T-cell (primary cell): ENCODE data around the gene RTL1. TPM values are rescaled to one million over a fixed set of nuclear protein-coding genes. Genes with fewer than 3 reads are reported as not detected.
A peak's percentile ranks its signal among the peaks of the same experiment; 100 is the strongest.

Experiments
- ATAC-seq, 4 experiments: fragments of 200-7000 bp in 3 of 4; fragments of 150-1000 bp in 1 of 4; cut with Tn5 transposase; replicated peaks in 1 of 4; 1 replicate in 3 of 4; 2 replicates in 1 of 4; pipeline ENCODE4 v1.10.0; 2021; ENCODE audit warnings: moderate library complexity in 3 of 4, mild to moderate bottlenecking in 2 of 4, moderate number of reproducible peaks in 1 of 4
- CTCF ChIA-PET, 2 donors: fragments of 300-600 bp; sonication (Branson Sonifier 250); formaldehyde crosslinking; loops; one replicate each; lab custom pipeline; 2022; ENCODE audit warnings: antibody characterized with exemption in 2 of 2; lab: Charles Lee
- POLR2A ChIA-PET, 2 donors: fragments of 300-600 bp; sonication (Branson Sonifier 250); formaldehyde crosslinking; loops; one replicate each; lab custom pipeline; 2022; ENCODE audit warnings: antibody characterized with exemption in 2 of 2; lab: Charles Lee
- DNase-seq, 35 experiments: peaks; one replicate each; pipeline versions ENCODE4 v3.0.0 to v3.0.0-alpha.2; 2013 to 2023
- H3K27ac ChIP-seq: one replicate; pipeline ENCODE4 v1.5.1; 2013; ENCODE audit warnings: low read length
- H3K27me3 ChIP-seq, 2 experiments: replicated peaks in 1 of 2; 1 replicate in 1 of 2; 2 replicates in 1 of 2; pipeline versions ENCODE4 v1.6.1 to v1.7.0; 2013; ENCODE audit warnings: low read length in 1 of 2, mixed read lengths in 1 of 2; ENCODE audit not compliant: control insufficient read depth in 2 of 2, insufficient read depth in 2 of 2; ENCODE audit errors: extremely low read depth in 1 of 2
- H3K36me3 ChIP-seq, 2 donors: 1 replicate in 1 of 2; 2 replicates in 1 of 2; pipeline versions ENCODE4 v1.6.1 to v1.7.0; 2013; ENCODE audit warnings: low read length in 1 of 2; ENCODE audit not compliant: control insufficient read depth in 2 of 2, insufficient read depth in 1 of 2; ENCODE audit errors: extremely low read depth in 1 of 2
- H3K4me1 ChIP-seq, 2 experiments: 1 replicate in 1 of 2; 2 replicates in 1 of 2; pipeline versions ENCODE4 v1.6.1 to v1.7.0; 2013; ENCODE audit warnings: low read length in 2 of 2, mixed read lengths in 1 of 2; ENCODE audit not compliant: insufficient read depth in 2 of 2, control insufficient read depth in 1 of 2; ENCODE audit errors: extremely low read depth in 1 of 2
- H3K4me3 ChIP-seq, 2 donors: 1 replicate in 1 of 2; 2 replicates in 1 of 2; pipeline versions ENCODE4 v1.5.1 to v1.7.0; 2013; ENCODE audit warnings: mild to moderate bottlenecking in 2 of 2, low read length in 1 of 2, moderate library complexity in 1 of 2; ENCODE audit not compliant: control insufficient read depth in 1 of 2; ENCODE audit errors: extremely low read depth in 1 of 2
- H3K9me3 ChIP-seq: 2 replicates; pipeline ENCODE4 v1.7.0; 2013
- H3K27ac Mint-ChIP-seq, 2 donors: one replicate each; pipeline ENCODE4 v1.8.0; 2020 to 2021; ENCODE audit warnings: mild to moderate bottlenecking in 2 of 2, mixed read lengths in 2 of 2
- H3K27me3 Mint-ChIP-seq, 2 donors: one replicate each; pipeline ENCODE4 v1.8.0; 2021 to 2022; ENCODE audit warnings: mixed read lengths in 2 of 2
- H3K36me3 Mint-ChIP-seq: one replicate; pipeline ENCODE4 v1.8.0; 2021; ENCODE audit warnings: mixed read lengths
- H3K4me1 Mint-ChIP-seq, 3 donors: one replicate each; pipeline ENCODE4 v1.8.0; 2020 to 2022; ENCODE audit warnings: mixed read lengths in 3 of 3, mild to moderate bottlenecking in 1 of 3
- H3K4me3 Mint-ChIP-seq, 3 donors: one replicate each; pipeline ENCODE4 v1.8.0; 2020 to 2022; ENCODE audit warnings: mild to moderate bottlenecking in 3 of 3, mixed read lengths in 3 of 3, moderate library complexity in 3 of 3
- H3K9me3 Mint-ChIP-seq, 3 donors: one replicate each; pipeline ENCODE4 v1.8.0; 2020 to 2022; ENCODE audit warnings: mixed read lengths in 3 of 3
- WGBS: methylation state at CpG from one replicate; pipeline ENCODE4 v1.1.5; 2013; ENCODE audit warnings: missing lambda C conversion rate; ENCODE audit not compliant: insufficient coverage; 5-methylcytosine and 5-hydroxymethylcytosine counted together
- total RNA-seq, 35 experiments: library from RNA in 6 of 35; stranded (reverse) in 6 of 35; fragments of 120-200 nt in 1 of 35; gene quantifications; one replicate each; pipeline versions ENCODE4 v1.2.1 to v1.2.4 and lab custom pipeline; 2013 to 2026

The RTL1 gene
- total RNA-seq, 5 donors from 2014 or later (not counting 1 experiment from before 2014, with no cell fraction given), result not detected

DNA sequence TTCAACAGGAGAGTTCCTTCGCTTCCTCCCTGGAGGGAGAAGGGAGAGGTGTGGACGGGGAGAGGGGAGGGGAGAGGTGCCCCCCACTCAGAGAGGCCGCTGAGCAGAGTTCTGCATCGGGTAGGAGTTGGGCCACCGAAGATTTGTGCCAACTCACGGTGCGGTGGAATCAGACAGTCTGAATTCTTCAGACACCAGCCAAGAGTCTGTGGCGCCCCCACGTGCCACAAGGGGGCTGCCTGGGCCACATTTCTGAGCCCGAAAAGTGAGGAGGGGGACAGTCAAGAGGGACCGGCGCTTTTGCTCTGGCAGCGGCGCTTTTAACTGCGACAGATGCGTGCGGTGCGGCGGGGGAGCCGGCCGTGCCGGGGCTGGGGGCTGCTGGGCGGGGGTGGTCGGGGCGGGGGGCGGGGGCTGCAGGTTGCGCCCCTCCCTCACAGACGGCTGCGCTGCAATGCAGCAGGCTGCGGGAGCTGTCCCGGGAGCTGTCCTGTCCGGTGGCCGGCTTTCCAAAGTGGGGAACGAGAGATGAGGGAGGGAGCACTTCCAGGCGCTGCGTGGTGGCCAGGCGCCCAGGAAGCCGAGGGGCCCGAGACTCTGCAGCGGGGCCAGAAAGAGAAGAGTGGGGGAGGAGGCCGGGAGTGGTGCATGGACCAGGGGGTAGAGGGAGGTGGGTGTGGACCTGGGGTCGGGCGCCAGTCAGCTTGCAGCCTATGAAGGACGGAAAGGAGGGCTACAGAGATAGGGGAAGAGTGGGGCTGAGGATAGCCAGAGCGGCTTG lies 975 bp upstream of the RTL1 start:
- no peaks in the 10 kb centered on the region for H3K36me3 ChIP-seq
- H3K27me3 ChIP-seq, result peaks cover 0 to 49% of the 10 kb centered on the region in 2 experiments
- no peaks in the 10 kb centered on the region for H3K9me3 Mint-ChIP-seq
- no peak overlapping the region for H3K4me3 Mint-ChIP-seq
- H3K4me1 Mint-ChIP-seq, result no peaks in the 10 kb centered on the region
- WGBS, result 31% methylated on average over 27 of the region's 45 CpGs
- ChIA-PET POLR2A (no interaction called here), CTCF (no interaction called here)
- no peak for DNase-seq
- H3K4me3 ChIP-seq, result no peak overlapping the region
- H3K9me3 ChIP-seq, result no peaks in the 10 kb centered on the region
- H3K27ac ChIP-seq, result no peak overlapping the region
- no peaks in the 10 kb centered on the region for H3K4me1 ChIP-seq
- peak in 1 of 4 experiments; percentile 7 for ATAC-seq
- H3K27me3 Mint-ChIP-seq, result peaks cover 25 to 55% of the 10 kb centered on the region in 2 donors
- H3K27ac Mint-ChIP-seq, result no peak overlapping the region
- no peaks in the 10 kb centered on the region for H3K36me3 Mint-ChIP-seq

DNA sequence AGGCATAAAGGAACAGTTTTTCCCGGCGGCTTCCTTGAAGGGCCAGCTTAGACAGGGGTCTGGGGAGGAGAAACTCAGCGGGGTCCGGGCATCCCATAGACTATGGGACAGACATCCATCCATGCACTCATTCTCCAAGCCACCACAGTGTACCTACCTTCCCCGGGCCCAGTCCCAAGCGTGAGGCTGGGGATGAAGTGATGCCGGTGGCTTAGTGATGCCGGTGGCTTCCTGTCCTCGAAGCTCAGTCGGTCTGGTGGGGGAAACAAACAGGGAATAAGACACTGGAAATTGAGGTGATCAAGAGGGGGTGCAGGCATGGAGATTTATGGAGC lies 421 bp downstream of the RTL1 start:
- Mint-ChIP-seq H3K27ac (no peak overlapping the region), H3K27me3 (peaks cover 31 to 63% of the 10 kb centered on the region in 2 donors), H3K36me3 (no peaks in the 10 kb centered on the region), H3K4me3 (no peak overlapping the region), H3K4me1 (no peaks in the 10 kb centered on the region), H3K9me3 (no peaks in the 10 kb centered on the region)
- H3K9me3 ChIP-seq, result no peaks in the 10 kb centered on the region
- 87% methylated on average over 4 of the region's 10 CpGs for WGBS
- H3K27ac ChIP-seq, result no peak overlapping the region
- H3K36me3 ChIP-seq, result no peaks in the 10 kb centered on the region
- H3K4me1 ChIP-seq, result no peaks in the 10 kb centered on the region
- ChIA-PET POLR2A (no interaction called here), CTCF (no interaction called here)
- no peak overlapping the region for H3K4me3 ChIP-seq
- H3K27me3 ChIP-seq, result peaks cover 0 to 60% of the 10 kb centered on the region in 2 experiments
- no peak for ATAC-seq
- no peak for DNase-seq

DNA sequence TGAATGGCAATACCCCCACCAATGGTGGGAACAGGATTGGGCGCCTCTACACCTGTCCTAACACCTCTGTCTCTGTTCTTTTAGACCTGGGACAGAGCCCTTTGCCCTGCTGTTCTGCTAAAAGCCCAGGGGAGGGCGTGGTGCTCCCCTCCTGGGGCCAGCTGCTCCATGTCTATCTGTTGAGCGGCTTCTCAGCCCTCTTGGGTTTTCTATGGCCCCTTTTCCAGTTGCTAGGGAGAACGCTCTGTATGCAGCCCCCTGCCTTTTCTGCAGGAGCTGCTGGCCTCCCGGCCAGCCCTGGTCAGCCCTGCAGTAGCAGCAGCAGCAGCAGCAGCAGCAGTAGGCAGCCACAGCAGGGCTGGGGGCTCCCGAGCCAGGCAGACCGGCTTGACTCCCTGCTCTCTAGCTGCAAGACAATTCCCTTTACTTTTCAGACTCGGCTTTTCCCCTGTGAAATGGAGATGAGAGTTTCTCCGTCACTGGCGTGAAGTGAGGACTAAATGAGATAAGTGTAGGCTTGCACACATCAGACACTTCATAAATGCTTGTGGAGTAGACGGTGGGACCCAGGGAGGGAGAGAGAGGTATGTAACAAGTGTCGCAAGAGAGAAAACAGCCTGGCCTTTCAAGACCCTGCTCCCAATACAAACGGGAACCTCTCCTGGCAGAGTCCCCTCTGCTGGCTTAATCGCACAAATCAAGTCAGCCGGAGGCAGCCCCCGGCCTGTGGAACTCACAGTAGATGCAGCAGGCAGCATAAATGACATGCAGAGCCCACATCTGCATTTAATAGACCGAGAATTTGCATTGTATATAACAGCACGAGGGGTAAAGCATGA lies 1.0 kb downstream of the RTL1 start:
- ChIA-PET CTCF (no interaction called here), POLR2A (no interaction called here)
- Histone ChIP-seq H3K27ac (no peak overlapping the region), H3K27me3 (peaks cover 0 to 60% of the 10 kb centered on the region in 2 experiments), H3K36me3 (no peaks in the 10 kb centered on the region), H3K9me3 (no peaks in the 10 kb centered on the region), H3K4me3 (no peak overlapping the region), H3K4me1 (no peaks in the 10 kb centered on the region)
- H3K9me3 Mint-ChIP-seq, result no peaks in the 10 kb centered on the region
- no peak overlapping the region for H3K4me3 Mint-ChIP-seq
- H3K27ac Mint-ChIP-seq, result no peak overlapping the region
- H3K4me1 Mint-ChIP-seq, result no peaks in the 10 kb centered on the region
- no peaks in the 10 kb centered on the region for H3K36me3 Mint-ChIP-seq
- ATAC-seq (no peak), DNase-seq (no peak)
- 71% methylated on average over 7 of the region's 18 CpGs for WGBS
- H3K27me3 Mint-ChIP-seq, result peaks cover 31 to 63% of the 10 kb centered on the region in 2 donors

DNA sequence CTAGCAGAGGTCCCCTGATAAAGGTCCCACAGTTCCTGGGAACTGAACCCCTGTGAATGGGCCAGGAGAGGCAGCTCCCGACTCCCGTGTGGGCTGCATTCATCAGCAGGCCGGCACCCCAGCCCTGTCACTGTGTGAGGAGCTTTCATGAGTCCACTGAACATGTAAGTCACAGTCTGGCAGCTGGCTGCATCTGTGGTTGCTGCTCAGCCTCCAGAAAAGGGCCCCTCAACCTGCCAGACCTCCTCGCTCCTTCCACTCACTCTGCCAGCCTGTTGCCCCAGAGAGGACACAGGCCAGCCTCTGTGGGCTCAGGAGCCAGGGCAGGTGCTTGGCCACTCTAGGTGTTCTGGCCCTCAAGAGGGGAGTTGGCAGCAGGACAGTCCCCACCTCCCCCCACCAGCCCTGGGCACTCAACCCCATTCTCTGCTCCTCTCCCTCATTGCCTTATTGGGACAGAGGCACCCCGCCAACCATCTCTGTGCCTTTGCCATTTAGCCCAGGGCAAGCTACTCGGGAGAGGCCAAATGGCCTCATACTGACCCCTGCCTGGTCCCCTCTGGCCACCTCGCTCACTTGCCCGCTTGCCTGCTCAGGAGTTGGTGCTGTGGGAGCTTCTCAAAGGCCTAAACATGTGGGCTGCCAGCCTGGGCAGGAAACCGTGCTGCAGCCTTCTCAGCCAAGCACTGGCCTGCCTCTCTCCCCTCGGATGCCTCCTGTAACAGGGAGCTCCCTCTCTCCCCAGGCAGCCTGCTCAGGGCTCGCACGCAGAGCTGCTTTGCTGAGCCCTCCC lies 1.9 kb downstream of the RTL1 start:
- H3K4me3 Mint-ChIP-seq, result no peak overlapping the region
- no peaks in the 10 kb centered on the region for H3K9me3 ChIP-seq
- H3K9me3 Mint-ChIP-seq, result no peaks in the 10 kb centered on the region
- ChIA-PET POLR2A (no interaction called here), CTCF (no interaction called here)
- no peaks in the 10 kb centered on the region for H3K36me3 ChIP-seq
- H3K4me1 Mint-ChIP-seq, result no peaks in the 10 kb centered on the region
- H3K27me3 ChIP-seq, result peaks cover 0 to 63% of the 10 kb centered on the region in 2 experiments
- no peak overlapping the region for H3K4me3 ChIP-seq
- peaks cover 38 to 72% of the 10 kb centered on the region in 2 donors for H3K27me3 Mint-ChIP-seq
- no peak overlapping the region for H3K27ac ChIP-seq
- ATAC-seq (no peak), DNase-seq (no peak)
- H3K36me3 Mint-ChIP-seq, result no peaks in the 10 kb centered on the region
- no peaks in the 10 kb centered on the region for H3K4me1 ChIP-seq
- H3K27ac Mint-ChIP-seq, result no peak overlapping the region
- 81% methylated on average over 11 of the region's 12 CpGs for WGBS

DNA sequence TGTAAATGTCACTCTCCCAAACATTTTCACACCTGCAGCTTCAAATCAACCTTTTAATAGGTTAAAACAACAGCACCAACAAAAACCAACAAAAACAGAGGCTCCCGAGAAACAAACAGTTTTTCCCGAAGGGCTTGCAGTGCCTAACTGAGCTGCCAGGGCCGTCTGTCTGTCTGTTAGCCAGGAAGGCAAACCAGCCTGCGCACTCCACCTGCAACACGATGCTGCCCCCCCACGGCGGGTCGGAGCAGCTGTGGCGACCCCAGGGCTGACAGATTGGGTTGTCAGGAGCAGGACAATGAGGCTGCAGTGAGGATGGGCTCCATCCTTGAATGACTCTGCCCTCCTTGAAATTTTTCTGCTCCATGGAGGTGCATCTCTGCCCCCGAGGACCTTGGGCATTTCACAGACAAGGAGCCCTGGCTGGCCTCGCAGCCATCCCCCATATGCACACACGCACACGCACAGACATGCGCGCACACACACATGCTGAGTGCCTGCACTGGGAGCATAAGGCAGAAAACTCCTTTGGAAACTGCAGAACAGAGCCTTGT lies 2.6 kb downstream of the RTL1 start:
- H3K27ac ChIP-seq, result no peak overlapping the region
- Mint-ChIP-seq H3K4me1 (no peaks in the 10 kb centered on the region), H3K27me3 (peaks cover 41 to 75% of the 10 kb centered on the region in 2 donors), H3K27ac (no peak overlapping the region), H3K4me3 (no peak overlapping the region), H3K36me3 (no peaks in the 10 kb centered on the region), H3K9me3 (no peaks in the 10 kb centered on the region)
- ChIA-PET CTCF (no interaction called here), POLR2A (no interaction called here)
- ATAC-seq (no peak), DNase-seq (no peak)
- WGBS, result 60% methylated on average over 15 of the region's 15 CpGs
- no peaks in the 10 kb centered on the region for H3K36me3 ChIP-seq
- H3K27me3 ChIP-seq, result peaks cover 0 to 66% of the 10 kb centered on the region in 2 experiments
- no peak overlapping the region for H3K4me3 ChIP-seq
- no peaks in the 10 kb centered on the region for H3K4me1 ChIP-seq
- H3K9me3 ChIP-seq, result no peaks in the 10 kb centered on the region
